Measurements from ENCODE around the gene EIF3L.

Gene EIF3L

GRCh38 chr22:37906364-37907008 is 57.3 kb downstream of the EIF3L start:
- Histone ChIP-seq H3K9ac (ENCODE audit: low read length) (peak overlapping the region; percentile 93), H3K4me2 (ENCODE audit: low read length, poor library complexity, severe bottlenecking) (peak overlapping the region; percentile 90), H3K18ac (ENCODE audit: low read depth in 1 of 2, low read length in 2 of 2) (peak overlapping the region; percentile 97 to 99), H3K23ac (ENCODE audit: low read length in 2 of 2) (peak overlapping the region in 1 of 2 experiments; percentile 98), H3K9me3 (ENCODE audit: control insufficient read depth, low read length) (no peaks in the 10 kb centered on the region), H2BK12ac (ENCODE audit: low read length in 2 of 2) (peak overlapping the region in 1 of 2 experiments; percentile 88), H3K14ac (ENCODE audit: low read length in 2 of 2) (peak overlapping the region; percentile 86 to 95), H3K27ac (ENCODE audit: low read length, poor library complexity, severe bottlenecking) (peak overlapping the region; percentile 19), H2AK5ac (ENCODE audit: low read length, severe bottlenecking) (no peak overlapping the region), H3K36me3 (ENCODE audit: control insufficient read depth in 1 of 2, insufficient read depth in 2 of 2, low read depth in 1 of 2, low read length in 2 of 2) (peaks cover 9 to 11% of the 10 kb centered on the region in 2 experiments), H4K8ac (ENCODE audit: low read length) (peak overlapping the region; percentile 82), H3K4ac (ENCODE audit: low read depth in 1 of 2, low read length in 2 of 2) (peak overlapping the region; percentile 92 to 97), H3K79me1 (replicated peaks; ENCODE audit: low read length, poor library complexity, severe bottlenecking) (peaks cover 4% of the 10 kb centered on the region), H2AFZ (ENCODE audit: low read depth, low read length) (peak overlapping the region; percentile 76), H2BK15ac (ENCODE audit: low read depth, poor library complexity, severe bottlenecking) (peak overlapping the region; percentile 92), H3K4me1 (ENCODE audit: control insufficient read depth, insufficient read depth, low read depth, low read length) (peaks cover 47% of the 10 kb centered on the region), H2BK120ac (ENCODE audit: low read depth, low read length) (peak overlapping the region; percentile 81), H4K91ac (ENCODE audit: low read length) (peak overlapping the region; percentile 88), H2BK5ac (ENCODE audit: low read depth, low read length, poor library complexity, severe bottlenecking) (peak overlapping the region; percentile 66), H3K4me3 (ENCODE audit: insufficient read depth in 1 of 2, low read depth in 1 of 2, low read length in 2 of 2) (peak overlapping the region; percentile 94 to 97), H3K27me3 (ENCODE audit: control insufficient read depth in 1 of 2, insufficient read depth in 1 of 2, low read length in 2 of 2) (no peaks in the 10 kb centered on the region)
- WGBS, result 4% methylated on average over 47 of the region's 75 CpGs
- DNase-seq, result peak; percentile 15

GRCh38 chr22:37907036-37907954 is 58.1 kb downstream of the EIF3L start:
- Histone ChIP-seq H3K4ac (ENCODE audit: low read depth in 1 of 2, low read length in 2 of 2) (peak overlapping the region in 1 of 2 experiments; percentile 97), H3K4me1 (ENCODE audit: control insufficient read depth, insufficient read depth, low read depth, low read length) (peaks cover 55% of the 10 kb centered on the region), H2BK5ac (ENCODE audit: low read depth, low read length, poor library complexity, severe bottlenecking) (no peak overlapping the region), H2AFZ (ENCODE audit: low read depth, low read length) (no peak overlapping the region), H3K79me1 (replicated peaks; ENCODE audit: low read length, poor library complexity, severe bottlenecking) (peaks cover 8% of the 10 kb centered on the region), H3K27me3 (ENCODE audit: control insufficient read depth in 1 of 2, insufficient read depth in 1 of 2, low read length in 2 of 2) (no peaks in the 10 kb centered on the region), H2BK12ac (ENCODE audit: low read length in 2 of 2) (peak overlapping the region in 1 of 2 experiments; percentile 12), H2BK15ac (ENCODE audit: low read depth, poor library complexity, severe bottlenecking) (no peak overlapping the region), H4K8ac (ENCODE audit: low read length) (no peak overlapping the region), H3K18ac (ENCODE audit: low read depth in 1 of 2, low read length in 2 of 2) (peak overlapping the region; percentile 97 to 99), H3K36me3 (ENCODE audit: control insufficient read depth in 1 of 2, insufficient read depth in 2 of 2, low read depth in 1 of 2, low read length in 2 of 2) (peaks cover 16 to 17% of the 10 kb centered on the region in 2 experiments), H3K27ac (ENCODE audit: low read length, poor library complexity, severe bottlenecking) (peak overlapping the region; percentile 19), H3K4me2 (ENCODE audit: low read length, poor library complexity, severe bottlenecking) (peak overlapping the region; percentile 90), H3K23ac (ENCODE audit: low read length in 2 of 2) (no peak overlapping the region), H2BK120ac (ENCODE audit: low read depth, low read length) (no peak overlapping the region), H3K9me3 (ENCODE audit: control insufficient read depth, low read length) (no peaks in the 10 kb centered on the region), H3K14ac (ENCODE audit: low read length in 2 of 2) (peak overlapping the region in 1 of 2 experiments; percentile 23), H2AK5ac (ENCODE audit: low read length, severe bottlenecking) (peak overlapping the region; percentile 3), H3K9ac (ENCODE audit: low read length) (peak overlapping the region; percentile 93), H3K4me3 (ENCODE audit: insufficient read depth in 1 of 2, low read depth in 1 of 2, low read length in 2 of 2) (peak overlapping the region; percentile 94 to 97), H4K91ac (ENCODE audit: low read length) (peak overlapping the region; percentile 1)
- 74% methylated on average over 19 of the region's 19 CpGs for whole genome bisulfite sequencing
- DNase-seq, result peak; percentile 54

GRCh38 chr22:37909766-37910165 is 60.5 kb downstream of the EIF3L start:
- DNase-seq, result no peak
- H3K27ac ChIP-seq (ENCODE audit: low read length, poor library complexity, severe bottlenecking), result no peak overlapping the region

More at GRCh38 chr22:37909766-37910165, 60.5 kb downstream of the EIF3L start:
- H2AFZ ChIP-seq (ENCODE audit: low read depth, low read length), result no peak overlapping the region
- H4K91ac ChIP-seq (ENCODE audit: low read length), result no peak overlapping the region
- H3K27me3 ChIP-seq (ENCODE audit: control insufficient read depth in 1 of 2, insufficient read depth in 1 of 2, low read length in 2 of 2), result no peaks in the 10 kb centered on the region
- H3K9me3 ChIP-seq (ENCODE audit: control insufficient read depth, low read length), result no peaks in the 10 kb centered on the region
- no peak overlapping the region for H2BK5ac ChIP-seq (ENCODE audit: low read depth, low read length, poor library complexity, severe bottlenecking)
- no peak overlapping the region for H2BK15ac ChIP-seq (ENCODE audit: low read depth, poor library complexity, severe bottlenecking)
- H3K18ac ChIP-seq (ENCODE audit: low read depth in 1 of 2, low read length in 2 of 2), result no peak overlapping the region
- H2BK12ac ChIP-seq (ENCODE audit: low read length in 2 of 2), result no peak overlapping the region
- no peak overlapping the region for H3K14ac ChIP-seq (ENCODE audit: low read length in 2 of 2)
- peak overlapping the region in 1 of 2 experiments; percentile 58 for H3K4me3 ChIP-seq (ENCODE audit: insufficient read depth in 1 of 2, low read depth in 1 of 2, low read length in 2 of 2)
- H3K36me3 ChIP-seq (ENCODE audit: control insufficient read depth in 1 of 2, insufficient read depth in 2 of 2, low read depth in 1 of 2, low read length in 2 of 2), result peaks cover 32 to 34% of the 10 kb centered on the region in 2 experiments
- H2AK5ac ChIP-seq (ENCODE audit: low read length, severe bottlenecking), result no peak overlapping the region
- peaks cover 56% of the 10 kb centered on the region for H3K4me1 ChIP-seq (ENCODE audit: control insufficient read depth, insufficient read depth, low read depth, low read length)
- H3K4me2 ChIP-seq (ENCODE audit: low read length, poor library complexity, severe bottlenecking), result no peak overlapping the region
- H3K79me1 ChIP-seq (replicated peaks; ENCODE audit: low read length, poor library complexity, severe bottlenecking), result peaks cover 17% of the 10 kb centered on the region
- H4K8ac ChIP-seq (ENCODE audit: low read length), result no peak overlapping the region
- 96% methylated on average over 5 of the region's 7 CpGs for WGBS
- H3K23ac ChIP-seq (ENCODE audit: low read length in 2 of 2), result no peak overlapping the region
- no peak overlapping the region for H2BK120ac ChIP-seq (ENCODE audit: low read depth, low read length)
- peak overlapping the region; percentile 65 for H3K9ac ChIP-seq (ENCODE audit: low read length)
- no peak overlapping the region for H3K4ac ChIP-seq (ENCODE audit: low read depth in 1 of 2, low read length in 2 of 2)
